NCI-H345 treated with DMSO at 0.1 percent for 48 hours (cell line): ENCODE measurements around the gene PTGDS.

Experiments
- DNase-seq: peaks from one replicate; lab custom pipeline; 2025; ENCODE audit not compliant: unreplicated experiment; lab: John Stamatoyannopoulos, UW

PTGDS gene

DNA sequence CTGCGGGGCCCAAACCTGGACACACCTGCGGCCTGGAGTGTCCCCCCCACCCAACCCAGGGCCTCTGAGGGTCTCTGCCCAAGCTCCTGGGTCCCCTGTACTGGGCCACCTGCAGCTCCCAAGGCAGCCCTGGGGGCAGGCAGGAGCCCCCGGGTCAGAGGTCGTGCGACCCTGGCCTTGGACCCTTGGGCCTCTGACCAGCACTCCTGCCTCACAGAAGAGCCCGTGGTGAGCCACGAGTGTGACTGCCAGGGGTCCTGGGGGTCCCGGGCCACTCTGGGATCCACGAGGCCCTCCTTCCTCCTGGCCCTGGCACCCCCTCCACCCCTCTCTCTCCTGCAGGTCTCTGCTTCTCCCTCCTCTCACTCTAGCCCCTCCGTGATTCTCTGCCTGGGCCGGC is 5.0 kb upstream of the PTGDS start:
- no peak for DNase-seq

DNA sequence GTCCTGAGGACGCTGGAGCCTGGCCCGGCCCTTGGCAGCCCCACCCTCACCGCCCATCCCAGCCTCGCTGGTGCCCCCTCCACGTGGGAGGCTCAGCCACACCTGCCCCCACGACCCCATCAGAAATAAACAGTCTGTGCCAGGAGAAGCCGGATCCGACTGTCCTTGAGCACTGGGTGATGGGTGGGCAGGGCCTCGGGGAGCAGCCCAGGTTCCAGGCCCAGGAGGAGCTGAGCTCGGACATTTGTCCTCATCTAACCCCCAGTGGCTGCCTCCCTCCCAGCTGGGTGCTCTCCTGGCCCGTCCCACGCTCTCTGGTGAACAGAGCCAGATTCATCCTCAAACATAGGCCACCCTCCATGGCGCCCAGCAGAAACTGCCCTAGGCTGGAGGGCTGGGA is 4.6 kb upstream of the PTGDS start:
- DNase-seq = no peak

- DNase-seq = no peak
Observed at GRCh38 chr9:136973618-136974617, 3.4 kb upstream of the PTGDS start.

- DNase-seq = no peak
Observed at GRCh38 chr9:136974817-136975535, 2.3 kb upstream of the PTGDS start.

DNA sequence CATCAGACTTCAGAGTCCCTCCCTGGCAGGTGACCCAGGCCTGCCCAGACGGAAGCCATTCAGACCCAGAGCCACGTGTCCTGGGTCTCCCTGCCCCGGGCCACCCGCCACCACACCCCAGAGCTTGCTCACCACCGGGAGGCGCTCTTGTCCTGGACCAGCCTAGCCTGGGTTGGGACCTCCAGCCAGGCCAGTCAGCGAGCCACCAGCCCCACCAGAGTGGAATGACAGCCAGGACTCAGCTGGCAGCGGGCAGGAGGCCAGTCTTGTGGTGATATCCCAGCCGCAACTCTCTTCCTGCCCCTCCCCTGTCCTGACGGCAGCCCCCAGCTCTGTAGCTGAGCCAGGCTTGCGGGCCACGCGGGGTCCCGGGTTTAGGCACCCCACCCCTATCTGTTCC is 1.7 kb upstream of the PTGDS start:
- no peak for DNase-seq

DNA sequence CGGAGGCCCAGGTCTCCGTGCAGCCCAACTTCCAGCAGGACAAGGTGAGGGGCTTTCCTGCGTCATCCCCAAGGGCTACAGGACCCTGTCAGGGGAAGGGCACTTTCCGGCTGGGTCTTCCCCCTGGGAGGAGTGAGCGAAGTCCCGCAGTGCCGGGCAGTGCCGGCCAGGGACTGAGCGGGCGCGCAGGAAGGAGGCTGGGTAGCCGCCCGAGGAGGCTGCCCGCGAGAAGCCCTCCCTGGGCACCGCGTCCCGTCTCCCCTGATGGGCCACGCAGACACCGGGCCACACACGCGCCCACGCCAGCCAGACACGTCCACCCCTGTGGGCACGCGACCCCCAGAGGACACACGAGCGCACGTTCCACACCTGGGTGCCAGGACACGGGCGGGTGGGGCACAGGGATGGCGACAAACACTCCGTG is 357 bp downstream of the PTGDS start:
- no peak for DNase-seq

DNA sequence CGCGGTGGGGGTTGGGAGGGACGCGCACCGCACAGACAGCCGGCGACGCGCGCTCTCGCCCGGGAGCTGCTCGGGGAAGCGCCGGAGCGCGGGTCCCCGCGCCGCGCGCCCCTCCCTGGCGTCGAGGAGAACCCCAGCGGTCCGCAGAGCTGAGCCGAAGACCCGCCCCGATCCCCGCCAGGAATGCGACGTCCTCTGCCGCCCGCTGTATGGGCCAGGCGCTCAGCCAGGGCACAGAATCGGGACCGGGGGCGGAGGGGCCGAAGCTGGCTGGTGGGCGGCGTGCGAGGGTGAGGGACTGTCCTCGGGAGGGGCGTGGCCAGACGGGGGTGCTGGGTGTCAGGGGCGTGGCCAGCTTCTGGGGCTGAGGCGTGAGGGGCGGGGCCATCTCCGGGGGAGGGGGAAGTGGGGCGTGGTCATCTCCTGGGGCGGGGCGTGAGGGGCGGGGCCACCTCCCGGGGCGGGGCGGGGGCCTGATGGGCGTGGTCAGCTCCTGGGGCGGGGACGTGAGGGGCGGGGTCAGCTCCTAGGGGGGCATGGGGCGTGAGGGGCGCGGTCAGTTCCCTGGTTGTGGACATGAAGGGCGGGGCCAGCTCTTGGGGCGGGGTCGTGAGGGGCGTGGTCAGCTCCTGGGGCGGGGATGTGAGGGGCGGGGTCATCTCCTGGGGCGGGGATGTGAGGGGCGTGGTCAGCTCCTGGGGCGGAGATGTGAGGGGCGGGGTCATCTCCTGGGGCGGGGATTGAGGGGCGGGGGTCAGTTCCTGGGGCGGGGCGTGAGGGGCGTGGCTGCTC is 965 bp downstream of the PTGDS start:
- peak; percentile 15 for DNase-seq

DNA sequence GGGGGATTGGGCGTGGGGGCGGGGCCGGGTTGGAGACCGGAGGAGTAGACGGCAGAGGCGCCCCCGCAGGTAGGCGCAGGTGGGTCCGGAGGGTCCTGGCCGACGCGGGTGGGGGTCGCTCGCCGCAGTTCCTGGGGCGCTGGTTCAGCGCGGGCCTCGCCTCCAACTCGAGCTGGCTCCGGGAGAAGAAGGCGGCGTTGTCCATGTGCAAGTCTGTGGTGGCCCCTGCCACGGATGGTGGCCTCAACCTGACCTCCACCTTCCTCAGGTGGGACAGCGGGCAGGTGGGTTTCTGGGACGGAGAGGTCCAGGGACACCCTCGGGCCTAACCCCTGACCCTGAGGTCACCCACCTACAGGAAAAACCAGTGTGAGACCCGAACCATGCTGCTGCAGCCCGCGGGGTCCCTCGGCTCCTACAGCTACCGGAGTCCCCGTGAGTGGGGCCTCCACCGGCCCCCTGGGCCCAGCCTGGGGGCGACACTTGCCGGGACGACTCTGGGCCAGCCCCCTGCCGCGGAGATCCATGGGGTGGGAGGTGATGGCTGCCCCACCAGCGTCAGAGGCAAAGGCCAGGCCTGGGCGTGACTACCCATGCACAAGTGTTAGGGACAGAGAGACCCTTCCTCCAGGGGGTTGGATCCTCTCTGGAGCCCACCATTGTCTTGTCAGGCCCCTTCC is 1.7 kb downstream of the PTGDS start:
- no peak for DNase-seq

GRCh38 chr9:136979769-136980587 is 2.7 kb downstream of the PTGDS start:
- no peak for DNase-seq

DNA sequence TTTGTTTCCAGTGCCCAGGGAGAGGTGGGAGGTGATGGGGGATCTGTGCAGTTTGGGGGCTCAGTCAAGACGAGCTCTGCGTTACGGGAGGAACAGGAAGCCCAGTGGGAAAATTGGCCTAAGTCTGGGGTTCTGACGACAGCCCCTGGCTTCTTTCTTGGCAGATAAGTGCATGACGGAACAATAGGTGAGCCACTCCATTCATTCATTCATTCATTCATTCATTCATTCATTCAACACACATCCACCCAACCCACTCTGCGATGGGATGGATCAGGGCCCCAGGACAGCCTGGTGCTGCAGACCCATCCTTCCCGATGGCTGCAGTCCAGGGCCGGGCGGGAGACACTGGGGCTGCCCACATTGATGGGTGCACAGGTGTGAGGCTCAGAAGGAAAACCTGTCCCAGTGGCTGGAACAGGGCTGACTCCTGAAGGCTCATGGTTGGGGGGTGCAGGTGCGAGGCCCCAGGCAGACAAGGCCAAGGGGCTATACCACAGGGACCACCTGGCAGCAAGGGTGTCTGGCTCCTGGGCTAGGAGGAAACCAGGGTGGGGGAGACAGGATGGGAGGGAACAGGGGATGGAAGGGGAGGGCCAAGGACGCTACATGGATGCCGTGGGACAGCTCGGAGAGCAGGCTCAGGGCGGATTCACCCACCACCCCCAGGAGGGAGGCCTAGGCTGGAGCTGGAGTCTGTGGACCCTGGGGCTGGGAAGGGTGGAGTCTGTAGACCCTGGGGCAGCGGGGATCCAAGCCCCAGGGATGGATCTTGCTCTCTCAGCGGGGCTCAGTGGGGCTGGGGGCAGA is 3.6 kb downstream of the PTGDS start:
- no peak for DNase-seq

DNA sequence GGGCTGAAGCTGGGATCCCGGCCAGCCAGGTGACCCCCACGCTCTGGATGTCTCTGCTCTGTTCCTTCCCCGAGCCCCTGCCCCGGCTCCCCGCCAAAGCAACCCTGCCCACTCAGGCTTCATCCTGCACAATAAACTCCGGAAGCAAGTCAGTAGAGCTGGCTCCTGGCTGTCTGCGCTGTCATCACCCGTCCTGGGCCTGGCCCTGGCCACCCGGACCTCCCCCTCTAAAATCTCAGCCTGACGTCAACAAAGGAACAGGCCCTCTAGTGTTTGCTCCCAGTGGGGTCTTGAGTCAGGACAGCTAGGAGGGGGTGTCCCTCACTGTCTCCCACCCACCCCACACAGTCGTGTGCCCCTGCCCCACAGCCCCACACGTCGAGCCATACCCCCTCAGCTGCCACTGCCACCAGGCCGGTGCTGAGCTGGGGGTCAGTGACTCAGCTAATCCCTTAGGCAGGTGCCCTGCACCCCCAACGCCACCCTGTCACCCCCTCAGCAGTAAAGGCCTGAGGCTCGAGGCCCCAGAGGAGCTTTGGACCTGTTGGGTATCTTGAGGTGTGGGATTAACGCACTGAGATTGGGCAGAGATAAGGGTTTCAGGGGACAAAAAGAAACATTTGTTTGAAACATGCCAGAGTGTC is 4.4 kb downstream of the PTGDS start:
- no peak for DNase-seq

DNA sequence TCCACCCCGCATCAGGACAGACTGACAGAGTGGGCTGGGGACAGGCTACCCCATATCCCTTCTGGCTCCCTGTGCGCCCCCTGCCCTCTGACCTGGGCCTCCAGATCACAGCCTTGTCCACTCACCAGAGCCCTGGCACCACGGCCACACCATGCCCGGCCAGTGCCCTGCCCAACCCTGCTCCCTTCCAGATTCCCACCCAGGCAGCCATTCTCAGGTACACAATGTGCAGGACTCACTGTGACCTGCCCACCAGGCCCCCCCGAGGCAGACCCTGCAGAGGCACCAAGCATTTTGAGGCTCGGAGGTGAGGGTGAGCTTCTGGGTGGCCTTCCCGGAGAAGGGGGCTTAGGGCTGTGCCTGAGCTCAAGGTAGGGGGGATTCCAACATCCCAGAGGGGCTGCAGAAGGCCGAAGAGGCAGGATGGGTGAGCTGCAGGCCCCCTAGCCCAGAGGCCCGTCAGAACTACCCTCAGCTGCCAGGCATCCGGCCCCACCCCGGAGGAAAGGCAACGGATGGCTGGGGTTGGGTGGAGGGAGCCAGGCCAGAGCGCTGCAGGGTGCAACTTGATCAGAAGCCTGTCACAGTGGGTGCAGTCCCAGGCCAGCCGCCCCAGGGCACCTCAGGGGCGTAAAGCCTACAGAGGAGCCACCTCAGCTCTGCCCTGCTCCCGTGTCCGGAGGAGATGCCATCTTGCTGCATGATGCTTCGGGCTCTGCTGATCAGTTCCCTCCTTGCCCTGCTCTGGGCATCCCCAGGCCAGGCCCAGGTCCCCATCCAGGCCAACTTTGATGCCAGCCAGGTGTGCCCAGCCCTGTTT is 5.1 kb downstream of the PTGDS start, which contains the start of gene LCNL1:
Gene LCNL1 (plus strand): TSS at position 762 of the 820 bp plus-strand sequence. CDS start 594 bp downstream, outside the sequence.
- DNase-seq = no peak

GRCh38 chr9:136983167-136983566 is 5.9 kb downstream of the PTGDS start:
- DNase-seq = no peak

- no peak for DNase-seq
Observed at GRCh38 chr9:136983656-136984314, 6.5 kb downstream of the PTGDS start.

DNA sequence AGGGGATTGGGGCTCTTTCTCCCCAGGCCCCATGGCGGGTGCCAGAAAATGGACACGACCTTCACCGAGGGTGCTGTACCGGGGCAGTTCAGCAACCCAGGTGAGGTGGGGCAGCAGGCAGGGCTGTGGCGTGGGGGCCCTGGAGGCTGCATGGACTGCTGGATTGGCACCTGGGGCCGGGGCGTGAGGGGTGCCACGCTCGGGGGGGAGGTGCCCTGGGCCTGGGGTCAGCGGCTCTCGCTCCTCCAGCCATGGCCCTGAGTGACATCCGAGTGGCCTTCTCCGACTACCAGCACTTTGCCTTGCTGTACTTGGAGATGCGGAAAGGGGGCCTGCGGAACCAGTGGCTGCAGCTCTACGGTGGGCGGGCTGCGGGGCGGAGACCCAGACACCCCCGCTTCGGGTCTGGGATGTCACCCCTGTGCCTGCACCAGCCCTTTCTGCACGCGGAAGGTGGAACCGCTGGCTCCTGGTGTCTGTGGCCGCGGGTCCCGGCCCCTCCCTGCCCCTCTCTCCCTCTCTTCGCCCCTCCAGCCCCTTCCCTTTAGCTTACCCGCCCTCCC is 7.2 kb downstream of the PTGDS start:
- DNase-seq = no peak

DNA sequence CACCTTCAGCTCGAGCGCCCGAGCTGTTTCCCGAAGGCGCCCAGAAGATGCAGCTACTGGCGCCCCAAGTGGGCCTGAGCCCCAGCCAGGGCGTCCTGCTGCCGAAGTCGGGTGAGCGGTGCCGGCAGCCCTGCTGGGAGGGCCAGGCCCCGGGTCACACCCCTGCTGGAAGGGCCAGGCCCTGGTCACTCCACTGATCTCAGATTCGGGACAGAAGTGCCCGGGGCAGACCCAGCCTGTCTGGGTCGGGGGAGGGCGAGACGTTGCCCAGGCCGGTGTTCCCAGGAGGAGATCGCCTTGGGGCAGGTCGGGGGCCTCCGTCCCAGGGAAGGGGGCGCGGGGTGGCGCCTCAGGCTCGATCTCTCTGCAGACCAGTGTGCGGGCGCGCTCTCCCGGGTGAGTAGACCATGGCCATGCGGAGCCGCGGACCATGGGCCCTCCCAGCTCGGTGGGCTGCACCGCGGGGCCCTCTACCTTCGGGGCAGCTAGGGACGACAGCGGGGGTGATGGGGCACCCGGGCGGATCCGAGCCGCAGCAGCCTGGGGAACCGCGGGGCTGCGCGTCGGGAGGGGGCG is 7.8 kb downstream of the PTGDS start:
- no peak for DNase-seq
